Renal cortex interstitium (tissue), 11 donors: ENCODE measurements around the gene SCFD2. TPM values are rescaled to one million over a fixed set of nuclear protein-coding genes. Genes with fewer than 3 reads are reported as not detected.
"Not testable (repeated sequence)": the region's sequence is repeated elsewhere in the genome, so short reads cannot be mapped to it uniquely, and the experiment has no call there.

Source experiments
- DNase-seq, 11 donors: peaks; one replicate each; pipeline ENCODE4 v3.0.0-alpha.2; 2013; ENCODE audit warnings: low read depth in 9 of 11, low spot score in 4 of 11; ENCODE audit errors: extremely low read depth in 1 of 11
- polyA plus RNA-seq, 3 donors: library from polyadenylated mRNA; unstranded; fragments of 120-200 nt; gene quantifications; one replicate each; pipeline ENCODE4 v1.2.1, GENCODE V29; 2013; ENCODE audit not compliant: insufficient read length in 3 of 3

The SCFD2 gene
- polyA plus RNA-seq, 3 donors = 12.0 to 13.7 (median 13.5) TPM

DNA sequence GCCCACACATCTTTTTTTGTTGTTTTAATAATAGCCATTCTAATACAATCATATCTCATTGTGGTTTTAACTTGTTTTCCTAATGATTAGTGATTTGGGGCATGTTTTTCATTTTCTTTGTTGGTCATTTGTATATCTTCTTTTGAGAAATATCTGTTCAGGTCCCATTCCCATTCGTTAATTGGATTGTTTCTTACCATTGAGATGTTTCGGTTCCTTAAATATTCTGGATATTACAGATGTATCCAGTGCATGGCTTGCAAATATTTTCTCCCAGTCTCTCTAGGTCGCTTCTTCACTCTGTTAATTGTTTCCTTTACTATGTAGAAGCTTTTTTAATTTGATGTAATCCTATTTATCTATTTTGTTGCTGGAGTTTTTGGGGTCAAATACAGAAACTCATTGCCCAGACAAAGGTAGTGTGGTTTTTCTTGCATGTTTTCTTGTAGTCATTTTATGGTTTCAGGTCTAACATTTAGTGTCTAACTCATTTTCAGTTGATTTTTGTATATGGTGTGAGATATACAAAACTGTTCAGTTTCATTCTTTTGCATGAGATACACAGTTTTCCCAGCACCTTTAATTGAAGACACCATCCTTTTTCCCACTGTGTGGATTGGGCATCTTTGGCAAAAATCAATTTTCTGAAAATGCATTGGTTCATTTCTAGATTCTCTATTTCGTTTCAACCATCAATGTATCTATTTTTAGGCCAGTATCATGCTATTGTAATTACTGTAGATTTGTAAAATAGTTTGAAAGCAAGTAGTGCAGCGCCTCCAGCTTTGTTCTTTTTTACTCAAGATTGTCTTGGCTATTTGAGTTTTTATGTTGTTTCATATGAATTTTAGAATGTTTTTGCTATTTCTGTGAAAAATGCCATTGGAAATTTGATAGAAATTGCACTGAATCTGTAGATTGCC lies 195.9 kb downstream of the SCFD2 start:
- DNase-seq = no peak

DNA sequence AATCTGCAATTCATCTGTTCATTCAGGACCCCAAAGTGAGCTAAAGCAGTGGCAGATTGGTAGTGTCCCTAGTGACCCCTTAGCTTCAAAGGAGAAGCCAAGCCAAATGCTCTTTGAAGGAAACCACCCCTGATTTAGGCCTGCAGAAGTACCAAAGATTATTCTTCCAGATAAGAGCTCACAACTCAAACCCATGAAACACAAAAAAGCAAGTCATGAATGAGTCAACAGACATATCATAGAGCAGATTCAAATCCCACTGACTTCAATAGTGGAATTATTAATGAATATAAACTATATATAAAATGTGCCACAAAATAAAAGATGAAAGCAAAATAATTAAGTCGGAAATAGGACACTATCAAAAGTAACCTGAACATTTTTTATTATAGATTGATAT lies 197.6 kb downstream of the SCFD2 start:
- no peak for DNase-seq

DNA sequence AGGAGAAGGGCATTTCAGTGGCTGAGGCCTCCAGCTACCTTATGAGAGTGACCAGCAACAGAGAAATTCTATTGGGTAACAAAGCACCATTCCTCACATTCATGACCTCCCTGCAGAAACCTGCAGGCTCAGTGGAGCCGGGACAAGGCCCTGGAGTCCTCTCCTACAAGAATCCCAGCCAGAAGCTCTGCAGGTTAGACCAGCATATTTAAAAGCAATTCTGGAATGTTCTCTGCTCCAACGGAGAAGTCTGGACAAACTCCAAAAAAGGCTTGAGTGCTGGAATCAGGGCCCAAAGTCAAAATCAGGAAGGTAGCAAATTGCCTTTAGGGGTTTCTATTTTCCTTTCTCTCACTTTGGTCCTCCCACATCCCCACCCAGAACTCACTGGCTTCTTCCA lies 202.9 kb downstream of the SCFD2 start:
- DNase-seq = no peak

DNA sequence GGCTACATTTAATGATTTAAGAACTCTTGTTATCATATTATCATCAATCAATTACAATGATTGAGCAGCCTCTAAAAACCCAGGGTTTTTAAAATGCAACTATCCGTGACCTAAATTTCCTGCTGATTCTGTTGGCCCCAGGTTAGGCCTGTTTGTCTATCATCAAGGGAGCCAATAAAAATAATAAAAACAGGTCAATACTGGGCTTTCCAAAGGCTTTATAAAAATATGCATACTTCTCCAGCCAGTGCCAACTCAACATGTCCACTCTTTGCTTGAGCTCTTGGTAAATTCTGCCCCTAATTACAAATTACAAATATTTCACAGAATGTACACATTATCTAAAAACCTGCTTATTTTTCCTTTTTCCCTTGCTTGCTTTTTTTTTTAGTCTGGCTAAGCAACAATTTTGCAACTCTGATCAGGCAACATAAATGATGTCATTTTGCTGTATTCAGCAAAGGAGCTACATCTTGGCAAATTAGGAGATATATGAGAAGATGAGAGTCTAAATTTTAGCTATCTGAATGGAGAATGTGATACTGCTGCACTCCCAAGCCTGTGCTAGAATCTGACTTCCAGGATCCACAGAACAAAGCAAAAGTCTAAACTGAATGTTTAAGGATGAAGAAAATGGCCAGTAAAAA lies 204.0 kb downstream of the SCFD2 start:
- no peak for DNase-seq

DNA sequence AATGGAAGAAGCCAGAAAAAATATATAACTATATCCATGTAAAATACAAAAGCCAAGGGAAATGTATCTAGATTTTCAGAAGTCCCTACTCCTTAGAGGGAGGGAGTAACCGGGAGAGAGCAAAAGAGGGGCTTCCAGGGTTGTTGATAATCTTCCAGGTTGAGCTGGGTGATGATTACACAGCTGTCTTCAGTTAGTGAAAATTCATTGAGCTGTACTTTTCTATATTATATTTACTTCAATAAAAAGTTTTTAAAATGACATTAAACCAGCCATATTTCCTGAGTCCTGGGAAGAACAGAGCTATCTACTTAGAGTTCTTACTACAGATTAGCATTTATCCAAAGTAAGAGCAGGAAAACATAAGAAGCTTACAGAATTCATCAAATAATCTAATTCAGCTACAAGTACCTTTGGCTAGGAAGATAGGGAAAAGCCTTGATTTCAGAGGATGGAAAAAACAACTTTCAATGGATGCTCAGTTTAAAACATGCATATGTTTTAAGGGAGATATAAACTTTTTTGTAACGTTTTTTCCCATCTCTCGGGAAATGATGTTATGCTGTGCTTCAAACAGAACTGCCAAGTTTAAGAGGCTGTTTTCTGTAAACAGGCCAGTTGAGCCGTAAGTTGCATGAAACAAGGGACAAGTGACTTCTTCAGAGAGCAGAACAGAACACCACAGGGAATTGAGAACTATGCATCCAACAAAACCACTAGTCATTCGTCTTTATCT lies 204.6 kb downstream of the SCFD2 start:
- no peak for DNase-seq

DNA sequence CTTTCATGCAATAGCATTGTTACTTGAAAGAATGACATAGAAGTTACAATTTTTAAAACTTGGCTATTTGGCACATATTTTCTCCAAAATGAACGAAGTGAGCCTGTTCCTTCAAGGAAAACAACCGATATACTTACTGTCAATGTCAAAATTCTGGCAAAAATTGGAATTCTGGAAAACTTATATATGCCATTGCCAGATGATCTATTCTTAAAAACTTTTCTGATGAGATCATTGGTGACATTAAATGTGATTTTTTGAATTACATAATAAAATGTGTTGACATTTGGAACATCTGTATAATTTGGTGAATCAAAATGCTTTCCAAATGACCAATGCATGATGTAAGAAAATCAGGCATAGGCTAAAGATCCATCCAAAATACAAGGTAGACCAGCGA lies 209.0 kb downstream of the SCFD2 start:
- DNase-seq = no peak

DNA sequence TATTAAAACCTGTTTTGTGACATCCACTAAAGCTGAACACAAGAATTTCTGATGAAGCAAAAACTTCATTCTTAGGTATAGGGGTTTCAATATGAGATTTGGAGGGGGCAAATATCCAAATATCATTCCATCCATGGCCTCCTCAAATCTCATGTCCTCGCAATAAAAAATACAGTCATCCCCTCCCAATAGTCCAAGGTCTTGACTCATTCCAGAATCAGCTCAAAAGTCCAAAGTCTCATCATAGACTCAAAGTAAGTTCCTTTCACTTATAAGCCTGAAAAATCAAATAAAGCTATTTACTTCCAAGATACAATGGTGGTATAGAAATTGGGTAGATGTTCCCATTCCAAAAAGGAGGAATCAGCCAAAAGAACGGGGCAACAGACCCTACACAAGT lies 213.4 kb downstream of the SCFD2 start:
- DNase-seq = no peak

DNA sequence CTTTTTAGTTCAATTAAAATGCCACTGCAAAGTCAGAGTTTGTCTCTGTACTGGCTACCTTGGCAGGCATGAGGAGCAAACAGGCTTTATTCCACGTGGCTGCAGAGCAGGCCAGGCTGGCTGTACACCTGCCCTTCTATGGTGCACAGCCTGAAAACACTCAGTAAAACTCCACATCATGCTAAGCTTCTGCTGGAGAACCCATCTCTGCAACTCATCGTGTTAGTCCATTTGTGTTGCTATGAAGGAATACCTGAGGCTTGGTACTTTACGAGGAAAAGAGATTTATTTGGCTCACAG lies 214.4 kb downstream of the SCFD2 start:
- no peak for DNase-seq

DNA sequence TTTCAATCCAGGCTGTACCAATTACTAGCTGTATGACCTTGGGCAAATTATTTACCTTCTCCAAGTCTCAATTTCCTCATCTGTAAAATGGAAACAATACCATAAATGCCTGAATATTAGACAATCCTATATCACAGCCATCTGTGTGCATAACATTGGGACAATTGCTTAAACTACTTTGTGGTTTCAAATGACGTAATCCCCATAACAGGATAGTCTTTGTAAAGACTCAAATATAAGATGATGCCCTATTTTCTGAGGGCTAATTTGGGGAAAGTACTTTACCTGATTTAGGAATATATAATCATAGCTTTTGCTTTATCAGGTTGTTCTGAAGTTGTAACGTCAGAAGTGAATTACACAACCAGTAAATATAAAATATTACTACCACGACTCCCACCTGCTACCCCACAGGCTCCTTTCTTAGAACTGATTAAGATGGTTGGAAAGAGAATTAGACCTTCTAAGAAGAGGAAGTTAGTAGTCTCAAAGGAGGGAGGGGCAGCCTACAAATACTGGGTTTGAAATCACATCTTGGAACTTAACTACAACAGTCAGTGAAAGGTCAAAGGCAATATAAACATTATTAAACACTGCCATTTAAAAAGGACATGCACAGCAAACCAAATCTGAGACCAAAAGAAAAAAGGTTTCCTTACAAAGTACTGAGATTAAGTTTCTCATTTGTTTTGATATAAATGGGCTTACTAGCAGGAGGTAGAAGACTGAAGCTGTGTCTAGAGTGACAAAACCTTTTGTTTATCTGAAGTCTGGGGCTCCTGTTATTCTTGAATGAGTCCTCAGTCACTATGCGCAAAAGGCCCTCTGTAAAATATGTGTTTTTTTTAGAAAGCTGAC lies 215.0 kb downstream of the SCFD2 start:
- no peak for DNase-seq

DNA sequence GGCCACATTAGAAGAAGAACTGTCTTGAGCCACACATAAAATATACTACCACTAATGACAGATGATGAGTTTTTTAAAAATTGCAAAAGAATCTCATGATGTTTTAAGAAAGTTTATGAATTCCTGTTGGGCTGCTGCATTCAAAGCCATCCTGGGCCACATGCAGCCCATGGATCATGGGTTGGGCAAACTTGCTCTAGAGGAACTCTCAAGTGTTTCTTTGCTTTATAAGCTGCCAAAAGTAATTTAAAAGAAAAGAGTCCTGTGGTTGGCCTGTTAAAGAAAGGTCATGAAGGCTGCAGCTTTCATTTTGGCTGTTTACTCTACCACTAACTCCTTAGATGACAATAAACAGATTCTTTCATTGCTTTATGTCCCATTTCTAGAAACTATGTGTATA lies 218.2 kb downstream of the SCFD2 start:
- DNase-seq = no peak

DNA sequence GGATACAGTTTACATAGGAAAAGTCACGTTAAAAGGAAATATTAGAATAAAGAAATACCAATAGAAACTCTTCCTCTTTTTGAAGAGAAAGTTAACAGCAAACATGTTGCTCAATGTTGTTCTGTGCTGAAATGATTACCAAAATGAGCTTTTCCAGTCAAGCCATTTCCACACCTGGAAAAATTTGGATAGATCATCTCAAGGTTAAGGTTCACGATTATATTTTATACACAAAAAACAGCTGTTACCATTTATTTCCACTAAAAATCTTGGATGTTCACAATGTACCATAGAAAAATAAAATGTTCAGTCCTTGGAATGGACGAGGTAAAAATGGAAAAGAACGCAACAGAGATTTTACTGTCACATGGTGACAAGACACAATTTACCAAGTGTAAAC lies 218.7 kb downstream of the SCFD2 start:
- DNase-seq = no peak

DNA sequence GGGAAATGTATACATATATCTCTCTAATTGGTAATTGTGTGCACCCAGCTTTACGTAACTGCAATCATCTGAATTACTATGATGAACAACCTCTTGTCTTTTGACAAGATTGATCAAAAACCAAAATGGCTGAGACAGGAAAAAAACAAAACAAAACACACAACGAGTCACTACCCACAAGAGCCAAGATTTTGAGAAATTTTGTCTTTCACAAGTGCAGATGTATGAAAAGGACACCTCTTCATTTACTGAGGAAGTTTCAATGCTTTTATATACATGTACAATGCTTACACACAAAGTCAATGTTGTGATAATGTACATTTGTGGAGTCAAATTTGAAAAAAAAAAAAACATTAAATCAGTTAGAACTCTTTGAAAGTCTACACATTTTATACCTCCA lies 224.6 kb downstream of the SCFD2 start:
- DNase-seq = no peak

DNA sequence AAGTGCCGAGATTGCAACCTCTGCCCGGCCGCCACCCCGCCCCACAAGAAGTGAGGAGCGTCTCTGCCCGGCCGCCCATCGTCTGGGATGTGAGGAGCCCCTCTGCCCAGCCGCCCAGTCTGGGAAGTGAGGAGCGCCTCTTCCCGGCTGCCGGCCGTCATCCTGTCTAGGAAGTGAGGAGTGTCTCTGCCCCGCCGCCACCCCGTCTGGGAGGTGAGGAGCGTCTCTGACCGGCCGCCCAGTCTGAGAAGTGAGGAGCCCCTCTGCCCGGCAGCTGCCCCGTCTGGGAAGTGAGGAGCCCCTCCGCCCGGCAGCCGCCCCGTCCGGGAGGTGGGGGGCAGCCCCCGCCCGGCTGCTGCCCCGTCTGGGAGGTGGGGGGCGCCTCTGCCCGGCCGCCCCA lies 226.6 kb downstream of the SCFD2 start:
- DNase-seq = not testable (repeated sequence)

DNA sequence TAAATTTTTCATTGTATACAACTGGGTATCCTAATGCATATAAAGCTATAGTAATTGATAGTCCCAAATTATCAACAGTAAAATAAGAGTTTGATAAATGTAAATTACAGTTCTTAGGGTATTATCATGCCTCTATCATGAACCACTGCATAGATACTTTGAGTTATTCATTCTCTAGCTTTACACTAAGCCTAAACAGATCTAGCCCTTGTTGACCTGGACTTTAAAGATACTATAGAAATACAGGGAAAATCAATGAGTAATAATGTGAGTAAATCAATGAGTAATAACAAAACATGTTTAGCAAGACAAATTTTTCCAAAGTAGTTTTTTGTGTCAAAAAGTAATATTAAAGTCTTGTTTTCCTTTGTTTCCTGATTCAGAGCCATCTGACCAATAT lies 228.4 kb downstream of the SCFD2 start:
- no peak for DNase-seq

DNA sequence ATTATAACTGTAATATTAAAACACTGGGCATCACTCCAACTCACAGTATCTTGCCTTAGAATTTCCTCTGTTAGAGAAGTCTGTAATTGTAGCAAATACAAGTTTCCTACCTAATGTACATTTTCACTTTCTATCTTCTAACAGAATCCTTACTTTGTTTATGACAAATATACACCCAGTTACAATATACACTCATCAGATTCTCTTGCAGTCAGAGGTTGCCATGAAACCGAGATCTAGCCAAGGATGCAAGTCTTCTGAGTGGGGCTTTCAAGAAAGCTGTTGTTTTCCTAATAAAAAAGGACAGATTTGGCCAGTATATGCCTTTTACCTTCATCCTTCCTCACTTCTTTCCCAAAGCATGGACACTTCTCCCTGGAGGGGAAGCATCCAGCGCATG lies 228.9 kb downstream of the SCFD2 start:
- no peak for DNase-seq

DNA sequence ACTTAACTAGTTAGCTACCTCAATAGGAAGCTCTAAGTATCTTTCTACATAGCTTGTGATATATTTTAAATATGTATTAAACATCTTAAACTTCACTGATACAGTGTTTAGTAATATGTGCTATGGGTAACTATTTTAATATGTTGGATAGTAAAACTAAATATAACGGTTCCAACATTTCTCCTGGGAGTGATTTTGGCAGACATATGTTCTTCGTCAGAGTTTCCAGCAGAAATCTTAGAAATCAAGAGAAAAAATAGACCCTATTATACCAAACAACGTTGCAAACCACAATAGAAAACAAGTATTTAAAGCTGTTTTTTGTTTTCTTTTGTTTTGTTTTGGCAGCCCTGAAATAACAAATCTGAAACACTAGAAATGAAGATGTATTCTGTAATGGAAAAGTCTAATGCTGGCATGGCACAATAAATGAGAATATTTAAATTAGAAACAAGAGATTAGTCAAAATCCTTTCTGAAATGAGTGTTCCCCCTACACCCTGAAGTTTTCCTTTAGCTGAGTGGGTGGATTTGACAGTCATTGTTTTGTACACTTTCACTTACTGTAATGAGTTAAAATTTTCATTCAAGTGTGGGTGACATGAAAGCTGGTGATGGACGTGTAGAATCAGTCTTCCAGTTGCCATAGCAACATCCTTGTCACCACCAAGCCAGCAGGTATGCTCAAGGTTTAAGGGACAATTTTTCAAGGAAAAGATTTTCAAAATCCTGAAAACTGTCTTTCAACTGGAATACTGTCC lies 233.5 kb downstream of the SCFD2 start:
- DNase-seq = peak in 2 of 11 donors; percentile 28

DNA sequence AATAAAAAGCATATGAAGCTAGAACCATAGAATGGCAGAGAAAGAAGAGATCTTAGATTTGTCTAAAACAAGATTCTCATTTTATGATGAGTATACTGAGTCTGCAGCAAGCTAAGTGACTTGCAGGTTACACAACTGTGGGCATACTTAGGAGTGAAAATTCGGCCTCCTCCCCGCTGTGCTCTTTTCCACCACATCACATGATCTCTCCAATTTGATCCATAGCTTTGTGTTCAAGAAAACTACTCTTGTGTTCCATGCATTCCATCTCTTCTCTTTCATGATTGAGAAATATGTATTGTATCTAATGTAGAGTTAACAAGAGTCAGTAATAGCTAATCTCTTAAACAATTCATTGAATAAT lies 234.3 kb downstream of the SCFD2 start:
- no peak for DNase-seq

DNA sequence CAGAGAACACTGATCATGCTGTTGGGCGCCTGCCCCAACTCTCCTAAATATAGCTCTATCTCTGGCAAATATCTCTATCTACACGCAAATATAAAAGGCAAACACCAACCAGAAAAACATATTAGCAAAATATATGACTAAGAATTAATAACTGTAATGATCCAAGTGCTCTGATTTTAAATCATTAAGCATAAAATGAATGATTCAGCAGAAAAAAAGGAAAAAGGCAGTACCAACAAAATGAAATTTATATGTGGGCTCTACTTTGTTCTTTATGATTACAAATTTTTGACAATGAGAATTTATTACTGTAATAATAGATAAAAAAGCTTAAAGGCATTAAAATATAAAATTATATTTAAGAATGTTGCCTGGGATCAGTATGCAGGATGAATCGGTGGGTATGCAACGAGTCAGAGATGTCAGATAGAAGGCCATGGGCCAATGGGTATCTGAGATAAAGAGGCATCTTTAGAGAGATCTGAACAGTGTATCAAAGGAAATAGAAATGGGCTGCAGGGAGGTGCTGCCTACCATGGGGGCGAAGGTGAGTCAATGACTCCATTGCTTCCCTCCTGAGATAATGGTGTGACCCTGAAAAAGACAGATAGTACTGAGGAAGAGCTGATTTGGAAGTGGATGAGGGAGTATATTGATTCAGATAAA lies 234.8 kb downstream of the SCFD2 start:
- DNase-seq = no peak
